HG03354 (cell line): ENCODE results near the gene SPSB2.
A peak's percentile ranks its signal among the peaks of the same experiment; 100 is the strongest.
"Not testable (repeated sequence)": the region's sequence is repeated elsewhere in the genome, so short reads cannot be mapped to it uniquely, and the experiment has no call there.

ENCODE experiments used
- ATAC-seq: cut with Tn5 transposase; IDR thresholded peaks from one replicate; pipeline ENCODE4 v1.9.1; 2021; ENCODE audit warnings: mild to moderate bottlenecking; ENCODE audit not compliant: unreplicated experiment, poor library complexity, severe bottlenecking

The SPSB2 gene, protein sequence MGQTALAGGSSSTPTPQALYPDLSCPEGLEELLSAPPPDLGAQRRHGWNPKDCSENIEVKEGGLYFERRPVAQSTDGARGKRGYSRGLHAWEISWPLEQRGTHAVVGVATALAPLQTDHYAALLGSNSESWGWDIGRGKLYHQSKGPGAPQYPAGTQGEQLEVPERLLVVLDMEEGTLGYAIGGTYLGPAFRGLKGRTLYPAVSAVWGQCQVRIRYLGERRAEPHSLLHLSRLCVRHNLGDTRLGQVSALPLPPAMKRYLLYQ

DNA sequence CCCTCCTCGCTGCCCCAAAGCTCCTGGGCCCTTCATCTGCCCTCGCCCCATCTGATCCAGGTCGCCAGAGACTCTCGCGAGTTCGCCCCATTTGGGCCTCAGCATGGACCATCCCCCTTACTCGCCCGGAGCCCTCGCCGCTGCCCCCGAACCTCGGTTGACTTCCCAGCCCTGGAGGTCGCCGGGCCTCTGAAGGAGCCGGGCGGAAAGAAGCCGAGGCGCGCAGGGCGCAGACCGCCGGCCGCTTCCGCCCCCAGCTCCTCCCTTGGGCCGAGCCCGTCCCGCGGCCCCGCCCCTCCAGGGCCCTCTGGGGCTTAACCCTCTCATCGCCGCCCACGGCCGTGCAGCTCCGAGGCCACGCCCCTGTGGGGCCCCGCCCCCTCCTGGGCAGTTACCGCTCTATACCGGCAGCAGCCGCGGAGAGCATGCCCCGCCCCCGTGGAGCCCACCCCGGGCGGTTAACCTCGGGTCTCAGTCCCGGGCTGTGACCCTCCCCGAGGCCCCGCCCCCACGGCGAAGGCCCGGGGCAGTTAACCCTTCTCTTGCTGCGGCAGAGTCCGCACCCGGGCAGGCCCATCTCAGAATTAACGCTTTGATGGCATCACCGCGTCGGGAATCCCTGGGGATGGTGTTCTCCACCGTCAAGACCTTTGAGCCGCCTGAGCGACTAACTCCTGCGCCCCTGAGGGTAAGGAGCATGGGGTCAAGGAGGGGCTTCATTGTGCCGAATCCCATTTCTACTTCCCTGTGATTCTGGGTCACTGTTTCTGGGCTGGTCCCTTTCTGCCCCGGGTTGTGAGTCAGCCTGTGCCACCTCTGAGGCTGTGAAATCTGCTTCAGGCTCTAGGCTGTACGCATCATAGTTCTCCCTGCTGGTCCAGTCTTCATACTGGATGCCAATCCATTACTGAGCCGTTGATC, at the start of gene SPSB2:
Gene SPSB2 (minus strand): TSS at position 210 of the 921 bp plus-strand sequence. CDS start 402 bp downstream, outside the sequence.
- peak; percentile 79 for ATAC-seq

GRCh38 chr12:6921996-6922946, 49.2 kb upstream of the SPSB2 start:
- ATAC-seq: peak; percentile 37

GRCh38 chr12:6921539-6921938, 48.4 kb upstream of the SPSB2 start:
- ATAC-seq: no peak

DNA sequence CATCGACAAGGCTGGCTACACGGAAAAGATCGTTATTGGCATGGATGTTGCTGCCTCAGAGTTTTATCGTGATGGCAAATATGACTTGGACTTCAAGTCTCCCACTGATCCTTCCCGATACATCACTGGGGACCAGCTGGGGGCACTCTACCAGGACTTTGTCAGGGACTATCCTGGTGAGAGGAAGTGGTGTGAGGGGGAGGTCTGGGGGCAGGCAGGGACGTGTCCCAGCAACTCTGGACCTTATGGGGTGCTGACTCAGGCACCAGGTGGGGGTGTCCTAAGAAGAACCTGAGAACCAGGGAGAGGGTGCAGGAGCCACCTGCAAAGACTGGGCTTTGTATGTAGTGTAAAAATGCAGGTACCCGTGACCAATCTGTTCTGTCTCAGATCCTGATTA, 46.5 kb upstream of the SPSB2 start:
- ATAC-seq: no peak

GRCh38 chr12:6917491-6918231, 44.6 kb upstream of the SPSB2 start:
- no peak for ATAC-seq

DNA sequence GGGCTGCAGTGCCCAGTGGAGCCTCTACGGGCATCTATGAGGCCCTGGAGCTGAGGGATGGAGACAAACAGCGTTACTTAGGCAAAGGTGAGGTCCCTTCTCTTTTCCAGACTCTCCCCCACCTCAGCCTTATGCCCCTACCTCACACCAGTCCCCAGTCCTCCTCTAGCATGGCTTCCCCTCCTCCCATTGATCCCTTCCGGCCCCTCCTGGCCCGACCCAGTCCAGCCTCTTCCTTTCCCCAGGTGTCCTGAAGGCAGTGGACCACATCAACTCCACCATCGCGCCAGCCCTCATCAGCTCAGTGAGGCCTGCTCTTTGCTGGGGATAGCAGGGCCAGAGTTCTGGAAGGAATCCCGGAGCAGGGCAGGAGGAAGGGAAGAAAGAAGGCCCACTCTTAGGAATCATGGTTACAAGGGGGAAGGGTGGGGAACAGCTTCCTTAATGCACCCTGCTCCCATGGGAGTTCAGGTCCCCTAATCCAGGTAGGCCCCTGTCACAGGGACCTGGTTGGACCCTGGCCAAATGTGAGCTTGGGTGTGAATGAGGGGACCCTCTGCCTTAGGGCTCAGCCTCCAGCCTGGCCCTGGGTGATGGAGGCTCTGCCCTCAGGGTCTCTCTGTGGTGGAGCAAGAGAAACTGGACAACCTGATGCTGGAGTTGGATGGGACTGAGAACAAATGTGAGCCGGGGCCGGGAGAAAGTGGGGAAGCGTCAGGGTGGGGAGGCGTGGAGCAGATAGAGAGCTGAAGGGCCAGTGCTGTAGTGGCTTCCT, 43.5 kb upstream of the SPSB2 start:
- no peak for ATAC-seq

- no peak for ATAC-seq
These were observed 42.7 kb upstream of the SPSB2 start for GRCh38 chr12:6915789-6916285.

GRCh38 chr12:6914947-6915788, 42.1 kb upstream of the SPSB2 start:
- ATAC-seq: peak; percentile 23

DNA sequence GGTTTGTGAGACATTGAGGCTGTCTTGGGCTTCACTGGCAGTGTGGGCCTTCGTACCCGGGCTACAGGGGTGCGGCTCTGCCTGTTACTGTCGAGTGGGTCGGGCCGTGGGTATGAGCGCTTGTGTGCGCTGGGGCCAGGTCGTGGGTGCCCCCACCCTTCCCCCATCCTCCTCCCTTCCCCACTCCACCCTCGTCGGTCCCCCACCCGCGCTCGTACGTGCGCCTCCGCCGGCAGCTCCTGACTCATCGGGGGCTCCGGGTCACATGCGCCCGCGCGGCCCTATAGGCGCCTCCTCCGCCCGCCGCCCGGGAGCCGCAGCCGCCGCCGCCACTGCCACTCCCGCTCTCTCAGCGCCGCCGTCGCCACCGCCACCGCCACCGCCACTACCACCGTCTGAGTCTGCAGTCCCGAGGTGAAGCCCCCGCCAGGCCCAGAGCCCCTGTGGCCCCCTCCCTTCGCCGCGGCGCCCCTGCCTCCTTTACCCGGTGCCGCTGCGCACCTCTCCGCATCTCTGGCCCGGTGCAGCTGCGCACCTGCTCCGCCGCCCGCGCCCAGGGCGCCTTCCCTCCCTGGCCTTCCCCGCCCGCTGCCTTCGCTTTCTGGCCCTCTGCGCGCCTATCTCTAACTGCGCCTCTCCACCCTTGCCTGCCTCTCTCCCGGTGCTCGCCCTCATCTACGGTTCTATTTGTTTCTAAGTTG, 41.3 kb upstream of the SPSB2 start, which contains the start of gene ENO2:
Gene ENO2 (plus strand): TSS at position 335 of the 701 bp plus-strand sequence. CDS start 1,253 bp downstream, outside the sequence.
- peak; percentile 83 for ATAC-seq

DNA sequence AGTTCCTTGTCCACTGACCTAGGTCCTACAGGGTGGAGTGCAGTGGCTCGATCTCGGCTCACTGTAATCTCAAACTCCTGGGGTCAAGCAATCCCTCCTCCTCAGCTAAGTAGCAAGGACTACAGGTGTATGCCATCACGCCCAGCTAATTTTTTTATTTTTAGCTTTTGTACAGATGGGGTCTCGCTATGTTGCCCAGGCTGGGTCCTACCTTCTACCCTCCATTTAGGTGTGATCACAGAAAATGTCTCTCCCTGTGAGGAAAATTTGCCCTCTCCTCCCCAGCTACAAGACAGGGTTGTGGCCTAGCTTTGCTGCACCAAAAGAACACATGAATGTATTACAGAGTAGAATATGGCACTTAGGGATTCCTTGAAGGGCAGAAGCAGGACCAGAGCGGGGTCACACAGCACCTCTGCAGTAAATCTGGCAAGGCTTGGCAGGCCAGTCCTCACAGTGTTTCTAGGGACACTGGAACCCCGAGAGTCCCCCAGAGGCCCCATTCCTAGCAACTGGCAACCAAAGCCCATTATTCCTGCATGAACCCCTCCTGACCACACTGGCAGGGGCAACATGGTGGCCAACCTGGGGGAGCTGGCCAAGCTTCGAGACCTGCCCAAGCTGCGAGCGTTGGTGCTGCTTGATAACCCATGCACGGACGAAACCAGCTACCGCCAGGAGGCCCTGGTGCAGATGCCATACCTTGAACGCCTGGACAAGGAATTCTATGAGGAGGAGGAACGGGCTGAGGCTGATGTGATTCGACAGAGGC, 39.2 kb upstream of the SPSB2 start:
- no peak for ATAC-seq

DNA sequence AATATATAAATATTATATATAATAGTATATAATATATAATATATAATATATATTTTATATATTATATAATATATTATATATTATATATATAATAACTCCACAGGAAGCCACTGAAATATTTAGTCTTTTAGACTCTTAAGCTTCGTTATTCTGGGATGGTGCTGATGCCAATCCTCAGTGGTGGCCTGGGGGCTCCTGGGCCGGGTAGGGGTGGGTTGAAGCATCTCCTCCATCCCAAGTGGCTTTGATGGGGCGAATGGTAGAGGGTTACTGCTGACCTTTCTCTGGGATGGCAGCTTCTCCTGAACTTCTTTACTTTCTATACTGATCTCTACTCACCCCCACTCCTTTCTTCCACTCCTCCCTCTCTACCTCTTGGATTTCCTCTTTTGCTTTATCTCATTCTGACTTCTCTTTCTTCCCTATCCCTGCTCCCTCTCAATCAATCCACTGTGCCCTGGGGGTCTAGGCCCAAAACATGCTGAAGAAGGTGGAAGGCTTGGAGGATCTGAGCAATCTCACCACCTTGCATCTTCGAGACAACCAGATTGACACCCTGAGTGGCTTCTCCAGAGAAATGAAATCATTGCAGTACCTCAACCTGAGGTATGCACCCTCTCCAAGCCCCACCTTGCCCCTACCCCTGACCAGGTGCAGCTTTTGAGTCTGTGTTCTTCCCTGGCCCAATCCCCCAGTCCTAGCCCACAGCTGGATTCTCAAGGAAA, 36.5 kb upstream of the SPSB2 start:
- no peak for ATAC-seq

GRCh38 chr12:6908141-6908540, 35.0 kb upstream of the SPSB2 start:
- not testable (repeated sequence) for ATAC-seq

DNA sequence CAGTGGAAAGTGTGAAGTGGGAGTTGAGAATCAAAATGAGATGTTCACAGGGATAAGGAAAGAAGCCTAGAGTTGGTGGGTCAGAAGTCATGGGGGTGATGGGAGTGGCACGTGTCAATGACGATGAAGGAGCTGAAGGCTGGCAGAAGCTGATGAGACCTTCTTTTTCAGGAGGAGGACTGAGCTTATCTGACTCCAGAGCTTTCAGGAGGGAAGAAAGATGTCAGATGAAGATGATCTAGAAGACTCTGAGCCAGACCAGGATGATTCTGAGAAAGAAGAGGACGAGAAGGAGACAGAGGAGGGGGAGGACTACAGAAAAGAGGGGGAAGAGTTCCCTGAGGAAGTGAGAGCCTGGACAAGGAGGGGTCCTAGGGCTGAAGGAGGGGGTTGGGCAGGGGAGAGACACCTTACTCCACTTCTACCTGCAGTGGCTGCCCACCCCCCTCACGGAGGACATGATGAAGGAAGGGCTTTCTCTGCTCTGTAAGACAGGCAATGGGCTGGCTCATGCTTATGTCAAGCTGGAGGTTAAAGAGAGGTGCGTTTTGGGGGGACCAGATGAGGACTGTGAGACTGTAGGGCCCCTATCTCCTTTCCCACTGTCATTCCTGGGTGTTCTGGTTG, 32.4 kb upstream of the SPSB2 start:
- no peak for ATAC-seq

GRCh38 chr12:6904280-6905276, 31.5 kb upstream of the SPSB2 start, which contains the start of gene LRRC23:
Gene LRRC23, plus strand, starts transcription at chr12:6904822. Its CDS starts 812 bp downstream, at chr12:6905634.
- ATAC-seq: peak; percentile 96
